Left renal cortex interstitium (tissue), 4 donors: Measurements from ENCODE around the gene ELOF1. TPM values are rescaled to one million over a fixed set of nuclear protein-coding genes. Genes with fewer than 3 reads are reported as not detected.

Source experiments
- polyA plus RNA-seq, 4 donors: library from polyadenylated mRNA; unstranded; fragments of 120-200 nt; gene quantifications; one replicate each; pipeline ENCODE4 v1.2.1, GENCODE V29; 2013; ENCODE audit not compliant: insufficient read length in 4 of 4

Gene ELOF1
- polyA plus RNA-seq, 4 donors: 42.3 to 66.1 (median 52.0) TPM

Other genes starting within 250 kb of the ELOF1 start
- 10 to 100 TPM; 15.7 to 19.6 (median 17.5) TPM for gene RAB3D, start 219.6 kb downstream of the ELOF1 start, polyA plus RNA-seq
- gene TMEM205, start 213.0 kb downstream of the ELOF1 start, polyA plus RNA-seq: 100 to 1,000 TPM; 135 to 151 (median 142) TPM
- 10 to 100 TPM; 20.2 to 45.6 (median 30.5) TPM for gene CCDC159, start 212.7 kb downstream of the ELOF1 start, polyA plus RNA-seq
- gene PLPPR2, start 203.8 kb downstream of the ELOF1 start, polyA plus RNA-seq: 10 to 100 TPM; 10.2 to 21.2 (median 17.8) TPM
- gene SWSAP1, start 184.6 kb downstream of the ELOF1 start, polyA plus RNA-seq: 1 to 10 TPM; 2.6 to 3.7 (median 3.4) TPM
- gene EPOR, start 174.9 kb downstream of the ELOF1 start, polyA plus RNA-seq: 10 to 100 TPM; 16.5 to 40.6 (median 29.7) TPM
- gene RGL3, start 139.9 kb downstream of the ELOF1 start, polyA plus RNA-seq: 100 to 1,000 TPM in 2 of 4 donors, 10 to 100 TPM in 2; 47.9 to 141 (median 97.3) TPM
- 1 to 10 TPM; 1.7 to 2.3 (median 2.1) TPM for gene ODAD3, start 124.1 kb downstream of the ELOF1 start, polyA plus RNA-seq
- gene PRKCSH, start 123.6 kb downstream of the ELOF1 start, polyA plus RNA-seq: 100 to 1,000 TPM; 302 to 378 (median 348) TPM
- gene ELAVL3, start 78.2 kb downstream of the ELOF1 start, polyA plus RNA-seq: under 1 TPM; 0.08 to 0.49 (median 0.16) TPM
- 10 to 100 TPM in 3 of 4 donors, 1 to 10 TPM in 1; 7.6 to 12.8 (median 11.4) TPM for gene ZNF653, start 53.4 kb downstream of the ELOF1 start, polyA plus RNA-seq
- gene ECSIT, start 30.1 kb downstream of the ELOF1 start, polyA plus RNA-seq: 10 to 100 TPM; 36.4 to 47.9 (median 42.0) TPM
- gene CNN1, start 20.4 kb downstream of the ELOF1 start, polyA plus RNA-seq: 1 to 10 TPM; 4.2 to 5.4 (median 5.1) TPM
- 10 to 100 TPM; 11.7 to 20.6 (median 13.4) TPM for gene ACP5, start 18.4 kb upstream of the ELOF1 start, polyA plus RNA-seq
- gene ZNF627, start 38.3 kb upstream of the ELOF1 start, polyA plus RNA-seq: 10 to 100 TPM; 37.8 to 51.9 (median 45.6) TPM
- 10 to 100 TPM in 3 of 4 donors, 1 to 10 TPM in 1; 9.1 to 13.9 (median 10.4) TPM for gene ZNF823, start 179.7 kb upstream of the ELOF1 start, polyA plus RNA-seq
- 10 to 100 TPM; 12.9 to 19.7 (median 15.1) TPM for gene ZNF441, start 207.8 kb upstream of the ELOF1 start, polyA plus RNA-seq
- 1 to 10 TPM; 3.4 to 5.7 (median 4.4) TPM for gene ZNF491, start 239.3 kb upstream of the ELOF1 start, polyA plus RNA-seq